Sigmoid colon (tissue), 4 donors: ENCODE measurements around the gene NARS2.

Source experiments
- CTCF ChIP-seq, 4 experiments: fragments of 450-650 bp in 3 of 4; fragments of 200-600 bp in 1 of 4; IDR thresholded peaks; one replicate each; pipeline ENCODE4 v1.5.1; 2016 to 2019; ENCODE audit warnings: antibody characterized with exemption in 4 of 4, mild to moderate bottlenecking in 3 of 4, moderate library complexity in 2 of 4
- EP300 ChIP-seq, 4 donors: sonication (generic); formaldehyde crosslinking; IDR thresholded peaks; one replicate each; pipeline ENCODE4 v1.6.1; 2017; ENCODE audit warnings: antibody characterized with exemption in 4 of 4
- POLR2A ChIP-seq, 2 donors: fragments of 450-650 bp; IDR thresholded peaks; one replicate each; pipeline ENCODE4 v1.6.1; 2016; ENCODE audit warnings: antibody characterized with exemption in 2 of 2, mild to moderate bottlenecking in 2 of 2, moderate library complexity in 2 of 2
- POLR2AphosphoS5 ChIP-seq, 4 donors: sonication (generic); formaldehyde crosslinking; IDR thresholded peaks; one replicate each; pipeline ENCODE4 v1.6.1; 2017; ENCODE audit warnings: antibody characterized with exemption in 4 of 4

GRCh38 chr11:78535920-78536319 is 38.7 kb downstream of the NARS2 start:
- TF ChIP-seq CTCF (IDR thresholded peaks at IDR 0.05), result no peak
- TF ChIP-seq EP300 (IDR thresholded peaks at IDR 0.05), result no peak
- TF ChIP-seq POLR2AphosphoS5 (IDR thresholded peaks at IDR 0.05), result no peak
- TF ChIP-seq POLR2A (IDR thresholded peaks at IDR 0.05), result no peak
